GM19328 (cell line): ENCODE results near the gene MRPL34.

Experiments used
- ATAC-seq: cut with Tn5 transposase; IDR thresholded peaks from one replicate; pipeline ENCODE4 v1.9.1; 2021; ENCODE audit warnings: mild to moderate bottlenecking, moderate library complexity; ENCODE audit not compliant: unreplicated experiment

MRPL34 gene

DNA sequence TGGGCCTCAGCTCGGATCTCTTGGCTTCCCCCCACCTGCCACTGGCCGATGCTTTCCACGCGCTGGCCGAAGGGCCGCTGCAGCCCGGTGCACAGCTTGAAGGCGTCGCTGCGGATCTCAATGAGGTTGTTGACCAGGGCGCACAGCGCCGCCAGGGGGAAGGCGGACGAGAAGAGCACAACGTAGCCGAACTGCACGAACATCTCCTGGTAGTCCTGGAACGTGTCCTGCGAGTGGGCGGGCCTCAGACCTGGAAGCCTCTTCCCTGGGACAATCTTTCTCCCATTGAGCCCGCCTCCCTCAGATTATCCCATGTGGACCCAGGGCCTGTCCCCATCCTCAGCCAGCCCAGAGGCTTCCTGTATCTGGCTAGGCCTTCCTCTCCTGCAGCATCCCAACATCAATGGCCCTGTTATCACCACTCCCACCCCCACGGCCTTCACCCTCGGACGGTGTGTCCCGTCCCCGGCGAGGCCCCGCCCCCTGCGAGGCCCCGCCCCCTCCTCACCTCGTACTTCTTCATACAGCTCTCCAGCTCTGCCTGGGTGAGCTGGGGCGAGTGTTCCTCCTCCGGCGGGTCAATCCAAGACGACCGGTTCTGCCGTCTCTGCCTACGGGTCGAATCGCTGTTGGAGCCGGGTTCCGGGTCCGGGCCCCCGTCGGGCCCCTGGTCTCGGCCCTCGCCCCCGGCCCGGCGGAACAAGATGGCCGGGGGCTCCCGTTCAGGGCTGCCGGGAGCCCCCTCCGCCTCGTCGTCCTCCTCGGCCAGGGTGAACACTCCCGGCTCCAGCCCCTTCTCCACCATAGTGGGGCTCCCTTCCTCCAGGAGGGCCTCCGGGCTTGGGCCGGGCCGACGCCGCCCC lies 22.2 kb downstream of the MRPL34 start:
- no peak for ATAC-seq

DNA sequence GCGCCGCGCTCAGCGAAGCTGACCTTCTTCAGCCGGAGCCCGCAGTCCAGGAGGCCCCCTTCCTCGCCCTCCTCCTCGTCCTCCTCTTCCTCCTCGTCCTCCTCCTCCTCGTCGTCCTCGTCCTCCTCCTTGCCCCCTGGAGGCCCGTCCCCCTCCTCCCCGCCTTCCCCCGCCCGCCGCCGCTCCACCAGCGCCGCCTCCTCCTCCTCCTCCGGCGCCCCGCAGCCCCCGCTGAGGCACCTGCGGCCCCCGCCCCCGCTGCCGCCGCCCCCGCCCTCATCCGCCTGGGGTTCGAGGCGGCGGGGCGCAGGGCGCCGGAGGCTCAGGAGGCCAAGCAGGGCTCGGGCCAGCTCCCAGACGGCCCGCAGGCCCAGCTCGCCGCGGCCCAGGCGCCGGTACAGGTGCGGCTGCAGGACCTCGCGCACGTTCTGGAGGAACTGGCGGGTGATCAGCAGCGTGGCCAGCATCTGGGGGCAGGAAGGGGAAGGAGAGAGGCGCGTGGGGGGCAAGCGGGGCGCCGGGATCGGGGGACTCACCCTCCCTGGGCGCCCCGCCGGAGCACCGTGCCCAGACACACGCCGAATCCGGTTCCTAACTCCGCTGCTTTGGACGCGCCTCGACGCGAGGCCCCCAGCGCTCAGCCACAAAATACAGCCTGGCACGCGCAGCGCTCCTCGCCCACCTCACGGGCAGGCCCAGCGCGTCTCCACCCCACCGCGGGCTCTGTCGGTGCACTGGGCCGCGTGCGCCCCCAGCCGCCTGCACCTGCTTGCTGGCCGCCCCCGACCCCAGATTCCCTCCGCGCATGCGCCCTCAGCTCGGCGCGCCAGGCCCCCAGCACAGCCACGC lies 23.1 kb downstream of the MRPL34 start:
- ATAC-seq, result no peak

DNA sequence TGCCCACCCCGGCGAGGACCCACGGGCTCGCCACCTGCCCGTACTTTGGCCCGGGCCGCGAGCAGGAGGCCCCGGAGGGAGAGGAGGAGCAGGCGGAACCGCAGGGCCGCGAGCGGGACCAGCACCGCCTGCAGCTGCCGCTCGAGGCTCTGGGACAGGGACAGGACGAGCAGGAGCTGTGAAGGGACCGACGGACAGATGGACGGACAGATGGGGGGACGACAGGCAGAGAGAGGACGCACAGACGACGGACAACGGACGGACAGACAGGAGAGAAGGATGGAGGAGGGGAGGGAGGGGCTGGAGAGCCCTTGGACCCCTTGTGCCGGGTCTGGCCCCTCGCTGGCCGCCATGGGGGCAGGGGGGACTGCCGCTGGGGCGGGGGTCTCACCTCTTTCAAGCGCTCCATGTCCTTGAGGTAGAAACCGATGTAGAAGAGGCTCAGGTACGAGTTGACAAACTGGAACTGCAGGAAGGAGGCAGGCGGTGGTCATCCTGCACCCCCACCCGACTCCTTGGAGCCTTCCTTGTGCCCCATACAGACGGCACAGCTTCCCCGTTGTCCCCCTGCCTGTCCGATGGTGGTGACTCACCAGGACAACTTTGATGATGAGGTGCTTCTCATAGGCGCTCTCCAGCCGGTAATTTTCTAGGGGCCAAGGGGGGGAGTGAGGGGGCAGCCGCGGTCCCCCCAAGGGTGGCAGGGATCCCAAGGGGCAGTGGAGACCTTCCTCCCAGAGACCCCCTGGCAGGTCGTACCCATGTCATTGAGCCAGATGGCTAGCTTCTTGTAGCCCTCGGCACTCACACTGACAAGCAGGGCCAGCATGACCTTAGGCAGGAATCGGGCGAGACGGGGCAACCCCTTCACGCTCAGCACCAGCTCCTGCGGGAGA lies 23.9 kb downstream of the MRPL34 start:
- no peak for ATAC-seq

- ATAC-seq, result no peak
Measured at GRCh38 chr19:17330262-17331044, 24.8 kb downstream of the MRPL34 start.

- no peak for ATAC-seq
Measured at GRCh38 chr19:17331045-17331558, 25.4 kb downstream of the MRPL34 start.

- no peak for ATAC-seq
Measured at GRCh38 chr19:17332360-17332676, 26.6 kb downstream of the MRPL34 start.

GRCh38 chr19:17332677-17333581 lies 27.3 kb downstream of the MRPL34 start:
- ATAC-seq, result no peak

DNA sequence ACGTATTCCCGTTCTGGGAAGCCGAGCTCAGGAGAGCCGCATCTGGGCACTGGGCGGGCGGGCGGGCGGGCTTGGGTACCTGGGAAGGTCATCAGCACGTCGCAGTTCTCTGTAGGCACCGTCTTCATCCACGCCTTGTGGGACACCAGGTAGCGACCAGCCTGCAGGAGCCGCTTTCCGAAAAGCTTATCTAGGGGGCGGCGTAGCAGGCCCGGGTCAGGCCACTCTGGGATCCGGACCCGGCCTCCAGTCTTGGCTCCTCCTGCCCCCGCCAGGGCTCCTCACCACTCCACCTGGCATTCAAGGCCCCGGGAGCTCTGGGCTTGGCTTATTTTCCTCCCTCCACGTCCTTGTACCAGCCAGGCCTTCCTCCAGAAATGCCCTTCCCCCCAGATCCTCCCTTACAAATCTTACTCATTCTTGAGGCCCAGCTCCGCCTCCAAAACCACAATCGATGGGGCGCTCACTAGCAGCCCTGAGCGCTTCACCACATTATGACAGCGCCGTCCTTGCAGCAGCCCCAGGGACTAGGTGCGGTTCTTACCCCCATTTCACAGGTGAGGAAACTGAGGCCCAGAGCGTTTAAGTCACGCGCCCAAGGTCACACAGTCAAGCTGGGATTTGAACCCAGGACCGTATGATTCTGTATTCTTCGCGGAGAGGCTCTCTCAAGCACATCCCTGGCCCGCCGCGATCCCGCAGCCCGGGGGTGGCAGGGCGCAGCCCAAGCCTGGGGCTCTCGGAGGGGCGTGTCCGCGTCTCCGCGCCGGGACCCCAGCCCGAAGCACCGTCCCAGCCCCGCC lies 28.1 kb downstream of the MRPL34 start:
- no peak for ATAC-seq

GRCh38 chr19:17334414-17335409 lies 29.0 kb downstream of the MRPL34 start, which contains the start of gene ANO8:
Gene ANO8 (minus strand): TSS chr19:17334855. CDS start chr19:17334670, 185 bp downstream.
- ATAC-seq, result no peak

- no peak for ATAC-seq
Measured at GRCh38 chr19:17335575-17335974, 29.9 kb downstream of the MRPL34 start.

GRCh38 chr19:17336872-17337674 lies 31.4 kb downstream of the MRPL34 start, which contains the start of gene GTPBP3:
Gene GTPBP3 (plus strand): TSS chr19:17337553. CDS start chr19:17337612, 59 bp downstream.
- ATAC-seq, result peak; percentile 59

DNA sequence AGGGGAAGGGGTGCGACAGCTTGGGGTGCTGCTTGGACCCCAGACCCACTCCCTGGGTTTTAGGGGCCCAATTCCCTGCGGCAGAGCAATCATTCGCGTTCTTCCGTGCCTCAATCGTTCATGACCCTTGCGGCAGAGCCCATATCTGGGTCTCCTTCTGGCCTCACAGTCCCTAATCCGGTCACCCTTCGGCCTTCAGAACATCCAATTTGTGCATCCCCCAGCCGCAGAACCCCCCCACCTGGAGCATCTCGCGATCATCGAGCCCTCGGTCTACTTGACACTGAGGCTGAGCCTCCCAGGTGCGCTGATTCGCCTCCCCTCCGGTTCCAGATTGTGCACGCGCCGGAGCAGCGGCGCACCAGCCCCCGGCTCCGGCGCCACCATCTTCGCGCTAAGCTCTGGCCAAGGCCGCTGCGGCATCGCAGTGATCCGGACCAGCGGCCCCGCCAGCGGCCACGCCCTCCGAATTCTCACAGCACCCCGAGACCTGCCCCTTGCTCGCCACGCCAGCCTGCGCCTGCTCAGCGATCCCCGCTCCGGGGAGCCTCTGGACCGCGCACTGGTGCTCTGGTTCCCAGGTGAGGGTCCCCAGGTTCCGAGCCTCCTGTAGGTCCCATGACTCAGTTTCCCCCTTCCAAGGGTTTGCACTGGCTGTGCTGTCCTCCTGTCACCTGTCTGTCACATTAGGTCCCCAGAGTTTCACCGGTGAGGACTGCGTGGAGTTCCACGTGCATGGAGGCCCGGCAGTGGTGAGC lies 32.2 kb downstream of the MRPL34 start:
- no peak for ATAC-seq

DNA sequence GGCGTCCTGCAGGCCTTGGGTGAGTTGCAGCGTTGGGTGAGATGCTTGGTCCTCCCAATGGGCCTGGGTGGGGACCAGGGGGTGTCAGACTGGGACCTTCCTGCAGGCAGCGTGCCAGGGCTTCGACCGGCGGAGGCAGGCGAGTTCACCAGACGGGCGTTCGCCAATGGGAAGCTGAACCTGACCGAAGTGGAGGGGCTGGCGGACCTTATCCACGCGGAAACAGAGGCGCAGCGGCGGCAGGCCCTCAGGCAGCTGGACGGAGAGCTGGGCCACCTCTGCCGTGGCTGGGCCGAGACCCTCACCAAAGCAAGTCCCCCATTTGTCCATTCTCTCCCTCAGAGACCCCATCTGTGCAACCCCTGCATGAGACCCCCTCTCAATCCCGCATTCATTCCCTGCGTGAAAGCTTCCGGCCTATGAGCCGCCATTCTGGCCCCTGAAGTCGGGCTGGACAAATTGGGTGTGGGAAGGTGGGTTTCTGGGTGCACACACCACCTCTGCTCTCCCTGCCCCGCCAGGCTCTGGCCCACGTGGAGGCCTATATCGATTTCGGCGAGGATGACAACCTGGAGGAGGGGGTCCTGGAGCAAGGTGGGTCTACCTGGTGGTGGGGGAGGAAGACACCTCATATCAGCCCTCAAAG lies 32.9 kb downstream of the MRPL34 start:
- ATAC-seq, result no peak

- no peak for ATAC-seq
Measured at GRCh38 chr19:17339088-17339741, 33.5 kb downstream of the MRPL34 start.
